ENCODE results near the gene PLPPR3. TPM values are rescaled to one million over a fixed set of nuclear protein-coding genes. Genes with fewer than 3 reads are reported as not detected.

The PLPPR3 gene
- total RNA-seq, 1 donor from 2014 or later: 0.75 TPM

GRCh38 chr19:763181-763580, 58.6 kb downstream of the PLPPR3 start:
- TF ChIP-seq CTCF (conservative IDR thresholded peaks at IDR 0.05; ENCODE audit: low read depth, low read length): no peak

More at GRCh38 chr19:763181-763580, 58.6 kb downstream of the PLPPR3 start:
- H3K4me3 ChIP-seq (ENCODE audit: low read depth, low read length): no peak overlapping the region
- no peak for DNase-seq (ENCODE audit: low read depth)

Other genes with a start within 250 kb of the PLPPR3 start
- gene BSG, start 249.4 kb downstream of the PLPPR3 start, total RNA-seq: 705 and 835 TPM in 2 replicates
- 0.22 TPM in 1 of 2 replicates, not detected in the other for gene HCN2, start 232.1 kb downstream of the PLPPR3 start, total RNA-seq
- 37.9 and 60.0 TPM in 2 replicates for gene POLRMT, start 188.4 kb downstream of the PLPPR3 start, total RNA-seq
- 0.29 TPM in 1 of 2 replicates, not detected in the other for gene FGF22, start 182.1 kb downstream of the PLPPR3 start, total RNA-seq
- 102 and 161 TPM in 2 replicates for gene RNF126, start 158.7 kb downstream of the PLPPR3 start, total RNA-seq
- 199 and 483 TPM in 2 replicates for gene FSTL3, start 145.6 kb downstream of the PLPPR3 start, total RNA-seq
- gene PRSS57, start 126.5 kb downstream of the PLPPR3 start, total RNA-seq: not detected in 2 replicates
- 3.2 and 17.1 TPM in 2 replicates for gene PALM, start 113.0 kb downstream of the PLPPR3 start, total RNA-seq
- 25.2 and 41.5 TPM in 2 replicates for gene MISP, start 70.8 kb downstream of the PLPPR3 start, total RNA-seq
- 186 and 453 TPM in 2 replicates for gene PTBP1, start 24.5 kb downstream of the PLPPR3 start, total RNA-seq
- not detected in 2 replicates for gene AZU1, start 5.9 kb upstream of the PLPPR3 start, total RNA-seq
- gene PRTN3, start 19.0 kb upstream of the PLPPR3 start, total RNA-seq: not detected in 2 replicates
- gene ELANE, start 30.3 kb upstream of the PLPPR3 start, total RNA-seq: not detected in 2 replicates
- 3.2 and 5.2 TPM in 2 replicates for gene CFD, start 37.7 kb upstream of the PLPPR3 start, total RNA-seq
- gene MED16, start 71.2 kb upstream of the PLPPR3 start, total RNA-seq: 53.5 and 57.4 TPM in 2 replicates
- gene RNU6-9, start 71.5 kb upstream of the PLPPR3 start, total RNA-seq: not detected in 2 replicates
- gene R3HDM4, start 91.3 kb upstream of the PLPPR3 start, total RNA-seq: 49.8 and 60.0 TPM in 2 replicates
- gene KISS1R, start 95.4 kb upstream of the PLPPR3 start, total RNA-seq: 0.72 and 0.92 TPM in 2 replicates
- gene ARID3A, start 104.1 kb upstream of the PLPPR3 start, total RNA-seq: 26.6 and 37.0 TPM in 2 replicates
- 71.0 and 94.4 TPM in 2 replicates for gene WDR18, start 162.4 kb upstream of the PLPPR3 start, total RNA-seq
- under 0.01 and 0.46 TPM in 2 replicates for gene GRIN3B, start 178.5 kb upstream of the PLPPR3 start, total RNA-seq
- gene TMEM259, start 199.2 kb upstream of the PLPPR3 start, total RNA-seq: 155 and 193 TPM in 2 replicates
- not detected in 2 replicates for gene RNU6-2, start 199.6 kb upstream of the PLPPR3 start, total RNA-seq
- 164 and 281 TPM in 2 replicates for gene CNN2, start 204.7 kb upstream of the PLPPR3 start, total RNA-seq
- 4.3 and 9.7 TPM in 2 replicates for gene ABCA7, start 218.2 kb upstream of the PLPPR3 start, total RNA-seq
- 6.2 and 6.7 TPM in 2 replicates for gene ARHGAP45, start 245.2 kb upstream of the PLPPR3 start, total RNA-seq

Data from epithelial cell of proximal tubule (primary cell).